HFFc6 (cell line): Measurements from ENCODE around the gene IER3. TPM values are rescaled to one million over a fixed set of nuclear protein-coding genes. Genes with fewer than 3 reads are reported as not detected.

Experiments used
- DNase-seq: peaks from one replicate; pipeline ENCODE4 v3.0.0-alpha.2; 2018
- H3K27ac Mint-ChIP-seq: 2 replicates; pipeline ENCODE4 v1.8.0; 2020; ENCODE audit warnings: mild to moderate bottlenecking, mixed read lengths
- H3K27me3 Mint-ChIP-seq: 2 replicates; pipeline ENCODE4 v1.8.0; 2021; ENCODE audit warnings: mild to moderate bottlenecking, moderate library complexity, mixed read lengths; ENCODE audit not compliant: insufficient read depth
- H3K36me3 Mint-ChIP-seq: 2 replicates; pipeline ENCODE4 v1.8.0; 2021; ENCODE audit warnings: low read depth, mixed read lengths
- H3K4me1 Mint-ChIP-seq: 2 replicates; pipeline ENCODE4 v1.8.0; 2020; ENCODE audit warnings: low read depth, mixed read lengths
- H3K4me3 Mint-ChIP-seq: 2 replicates; pipeline ENCODE4 v1.8.0; 2020; ENCODE audit warnings: mild to moderate bottlenecking, moderate library complexity, mixed read lengths
- H3K9me3 Mint-ChIP-seq: 2 replicates; pipeline ENCODE4 v1.8.0; 2020; ENCODE audit warnings: mild to moderate bottlenecking, mixed read lengths
- CTCF ChIP-seq: fragments of 200-600 bp; sonication (generic); IDR thresholded peaks from 2 replicates; pipeline ENCODE4 v1.5.0; 2021; ENCODE audit warnings: antibody characterized with exemption, mild to moderate bottlenecking
- total RNA-seq, 6 experiments: library from RNA; stranded (reverse); fragmentation: NEBNext Ultra II Directional; extraction: Animal tissue kit (Norgen Biotek cat#: 25700); gene quantifications; 2 replicates in 1 of 6; 3 replicates in 5 of 6; pipeline ENCODE4 v1.2.3, GENCODE V29; 2021

IER3 gene
- total RNA-seq, 6 experiments from 2014 or later: 38.1 to 62.4 (median 60.2) TPM

- peaks cover 63% of the 10 kb centered on the region for H3K4me1 Mint-ChIP-seq
- no peak for DNase-seq
- no peak overlapping the region for H3K27ac Mint-ChIP-seq
- no peaks in the 10 kb centered on the region for H3K27me3 Mint-ChIP-seq
- peaks cover 5% of the 10 kb centered on the region for H3K36me3 Mint-ChIP-seq
- no peak overlapping the region for H3K4me3 Mint-ChIP-seq
- no peaks in the 10 kb centered on the region for H3K9me3 Mint-ChIP-seq
- TF ChIP-seq CTCF: no peak
Measured at GRCh38 chr6:30774701-30775100, 30.4 kb upstream of the IER3 start.

- Mint-ChIP-seq H3K4me1 (peaks cover 76% of the 10 kb centered on the region), H3K27ac (peak overlapping the region; percentile 99), H3K27me3 (peaks cover 2% of the 10 kb centered on the region; the same call in 1 of the 2 replicates), H3K4me3 (no peak overlapping the region), H3K36me3 (peaks cover 5% of the 10 kb centered on the region), H3K9me3 (no peaks in the 10 kb centered on the region)
- TF ChIP-seq CTCF: no peak
- DNase-seq: no peak
Measured at GRCh38 chr6:30770592-30770991, 26.2 kb upstream of the IER3 start.

GRCh38 chr6:30769853-30770524, 25.6 kb upstream of the IER3 start:
- peak; percentile 74 for DNase-seq
- H3K27me3 Mint-ChIP-seq: peaks cover 2% of the 10 kb centered on the region; the same call in 1 of the 2 replicates
- TF ChIP-seq CTCF: no peak
- H3K4me1 Mint-ChIP-seq: peaks cover 78% of the 10 kb centered on the region
- no peaks in the 10 kb centered on the region for H3K9me3 Mint-ChIP-seq
- H3K4me3 Mint-ChIP-seq: peak overlapping the region; percentile 86
- peak overlapping the region; percentile 99 for H3K27ac Mint-ChIP-seq
- H3K36me3 Mint-ChIP-seq: peaks cover 5% of the 10 kb centered on the region

DNA sequence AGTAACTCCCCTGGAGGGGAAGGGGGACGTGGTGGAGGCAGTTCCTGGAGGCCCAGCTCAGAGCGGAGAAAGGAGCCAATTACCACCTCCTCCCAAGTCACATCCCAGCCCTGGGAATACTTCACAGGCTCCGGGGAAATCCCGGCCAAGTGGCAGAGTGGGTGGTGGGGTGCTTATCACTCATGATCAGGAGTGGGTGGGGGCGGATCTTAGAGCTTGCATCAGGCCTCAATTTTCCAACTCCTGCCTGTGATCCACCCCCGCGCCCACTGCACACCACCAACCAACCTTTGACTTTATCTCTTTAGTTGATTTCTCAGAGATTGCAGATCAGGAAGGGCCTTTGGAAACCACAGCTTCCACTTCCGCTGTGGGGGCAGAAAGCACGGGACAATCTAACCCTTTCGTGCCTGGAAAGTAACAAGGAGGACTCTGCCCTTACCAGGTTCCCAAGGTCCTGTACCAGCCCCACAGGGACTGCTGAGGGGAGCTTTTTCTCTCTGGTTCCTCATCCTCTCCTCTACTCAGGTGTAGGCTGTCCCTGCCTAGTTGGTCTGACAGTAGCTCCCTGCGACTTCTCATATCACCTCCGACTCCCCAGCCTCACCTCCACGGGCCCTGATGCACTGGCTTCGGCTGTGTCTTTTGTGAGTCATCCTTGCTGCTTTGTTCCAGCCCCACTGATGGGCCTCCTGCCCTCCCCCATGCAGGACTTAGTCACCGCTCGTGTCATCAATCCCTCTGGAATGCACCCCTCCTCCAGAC, 24.9 kb upstream of the IER3 start:
- Mint-ChIP-seq H3K9me3 (no peaks in the 10 kb centered on the region), H3K4me1 (peaks cover 81% of the 10 kb centered on the region), H3K36me3 (peaks cover 5% of the 10 kb centered on the region), H3K4me3 (peak overlapping the region; percentile 86), H3K27me3 (peaks cover 2% of the 10 kb centered on the region; the same call in 1 of the 2 replicates), H3K27ac (peak overlapping the region; percentile 99)
- peak; percentile 94 for DNase-seq
- no peak for TF ChIP-seq CTCF

DNA sequence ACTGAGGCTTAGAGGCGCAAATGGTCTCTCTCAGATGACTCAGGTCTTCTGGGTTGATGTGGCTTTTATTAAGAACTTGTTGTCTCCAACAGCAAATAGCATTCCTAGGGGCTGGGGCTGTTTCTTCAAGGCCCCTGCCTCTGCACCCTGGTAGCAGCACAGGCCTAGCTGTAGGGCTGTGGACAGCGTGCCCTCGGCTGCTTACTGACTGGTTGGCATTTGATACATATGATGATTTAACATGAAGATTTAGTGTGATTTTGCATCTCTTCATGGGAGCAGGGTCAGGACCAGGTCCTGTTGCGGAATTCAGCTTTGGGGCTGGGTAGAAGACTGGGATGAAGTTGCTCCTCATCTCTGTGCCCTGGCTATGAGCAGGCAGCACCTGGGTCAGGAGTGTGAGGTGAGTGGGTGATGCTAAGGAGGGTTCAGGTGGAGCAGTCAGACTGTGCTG, 24.3 kb upstream of the IER3 start:
- peak overlapping the region; percentile 86 for H3K4me3 Mint-ChIP-seq
- TF ChIP-seq CTCF: no peak
- H3K9me3 Mint-ChIP-seq: no peaks in the 10 kb centered on the region
- DNase-seq: no peak
- H3K27ac Mint-ChIP-seq: peak overlapping the region; percentile 99
- peaks cover 82% of the 10 kb centered on the region for H3K4me1 Mint-ChIP-seq
- peaks cover 5% of the 10 kb centered on the region for H3K36me3 Mint-ChIP-seq
- peaks cover 2% of the 10 kb centered on the region; the same call in 1 of the 2 replicates for H3K27me3 Mint-ChIP-seq
